GM21723 (cell line): ENCODE data around the gene SWSAP1.
"Not testable (repeated sequence)": the region's sequence is repeated elsewhere in the genome, so short reads cannot be mapped to it uniquely, and the experiment has no call there.

Source experiments
- ATAC-seq: cut with Tn5 transposase; IDR thresholded peaks from one replicate; pipeline ENCODE4 v1.9.1; 2021; ENCODE audit warnings: mild to moderate bottlenecking, moderate library complexity; ENCODE audit not compliant: unreplicated experiment

The SWSAP1 gene, protein sequence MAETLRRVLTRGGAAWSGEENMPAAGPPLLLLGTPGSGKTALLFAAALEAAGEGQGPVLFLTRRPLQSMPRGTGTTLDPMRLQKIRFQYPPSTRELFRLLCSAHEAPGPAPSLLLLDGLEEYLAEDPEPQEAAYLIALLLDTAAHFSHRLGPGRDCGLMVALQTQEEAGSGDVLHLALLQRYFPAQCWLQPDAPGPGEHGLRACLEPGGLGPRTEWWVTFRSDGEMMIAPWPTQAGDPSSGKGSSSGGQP

DNA sequence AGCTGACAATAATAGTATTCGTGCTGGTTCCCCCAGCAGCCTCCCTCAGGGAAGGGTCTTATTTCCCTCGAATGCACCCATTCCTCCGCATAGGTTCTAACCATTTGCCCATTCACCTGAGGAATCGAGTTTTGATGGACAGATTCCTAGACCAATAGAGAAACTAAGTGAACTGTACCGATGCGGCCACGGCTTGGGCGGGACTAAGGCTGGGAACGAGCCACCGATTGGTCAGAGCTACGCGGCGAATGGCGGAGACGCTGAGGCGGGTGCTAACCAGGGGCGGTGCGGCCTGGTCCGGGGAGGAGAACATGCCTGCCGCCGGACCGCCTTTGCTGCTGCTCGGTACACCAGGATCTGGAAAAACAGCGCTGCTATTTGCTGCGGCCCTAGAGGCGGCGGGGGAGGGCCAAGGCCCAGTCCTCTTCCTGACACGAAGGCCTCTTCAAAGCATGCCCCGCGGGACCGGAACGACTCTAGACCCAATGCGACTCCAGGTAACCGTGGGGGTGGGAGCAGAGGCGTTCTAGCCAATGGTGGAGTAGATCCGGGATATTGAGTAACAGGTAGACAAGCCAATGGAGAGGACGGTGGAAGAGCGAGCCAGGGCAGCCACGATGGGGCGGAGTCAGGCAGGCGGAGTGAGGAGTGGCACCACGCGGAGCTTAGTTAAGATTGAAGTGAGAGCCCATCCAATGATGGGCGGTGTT is at the start of gene SWSAP1:
Gene SWSAP1, plus strand, starts transcription at position 234 of the 710 bp plus-strand sequence. Its CDS starts 15 bp downstream, at position 249.
- ATAC-seq, result peak; percentile 84

- ATAC-seq, result no peak
These were observed 49.6 kb upstream of the SWSAP1 start for GRCh38 chr19:11324748-11325389.

DNA sequence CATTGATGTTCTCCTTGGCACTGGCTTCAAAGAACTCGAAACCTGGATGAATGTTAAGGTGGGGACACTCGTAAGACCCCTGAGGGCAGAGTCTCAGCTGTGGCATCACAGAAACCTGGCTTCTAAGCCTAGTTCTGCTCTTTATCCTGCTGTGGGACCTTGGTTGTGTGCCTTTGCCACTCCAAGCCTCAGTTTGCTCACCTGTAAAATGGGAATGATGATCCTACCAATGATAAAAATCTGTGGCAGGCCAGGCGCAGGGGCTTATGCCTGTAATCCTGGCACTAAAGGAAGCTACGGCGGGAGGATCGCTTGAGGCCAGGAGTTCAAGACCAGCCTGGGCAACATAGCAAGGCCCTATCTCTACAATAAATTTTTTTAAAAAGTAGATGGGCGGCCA is 48.9 kb upstream of the SWSAP1 start:
- ATAC-seq, result no peak

DNA sequence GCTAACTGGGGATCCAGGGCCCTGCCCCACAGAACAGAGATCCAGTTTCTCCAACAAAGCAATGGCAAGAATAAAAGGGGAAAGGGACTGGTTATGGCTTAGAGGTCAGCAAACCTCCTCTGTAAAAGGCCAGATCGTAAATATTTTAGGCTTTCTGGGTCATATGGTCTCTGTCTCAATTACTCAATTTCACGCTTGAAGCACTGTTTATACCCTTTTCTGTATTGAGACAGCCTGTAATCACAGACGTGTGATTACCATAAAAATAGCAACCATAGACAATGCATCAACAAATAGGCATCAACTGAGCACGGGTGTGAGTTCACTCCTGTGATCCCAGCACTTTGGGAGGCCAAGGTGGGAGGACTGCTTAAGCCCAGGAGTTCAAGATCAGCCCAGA is 44.3 kb upstream of the SWSAP1 start:
- no peak for ATAC-seq

- no peak for ATAC-seq
These were observed 43.0 kb upstream of the SWSAP1 start for GRCh38 chr19:11331502-11331901.

DNA sequence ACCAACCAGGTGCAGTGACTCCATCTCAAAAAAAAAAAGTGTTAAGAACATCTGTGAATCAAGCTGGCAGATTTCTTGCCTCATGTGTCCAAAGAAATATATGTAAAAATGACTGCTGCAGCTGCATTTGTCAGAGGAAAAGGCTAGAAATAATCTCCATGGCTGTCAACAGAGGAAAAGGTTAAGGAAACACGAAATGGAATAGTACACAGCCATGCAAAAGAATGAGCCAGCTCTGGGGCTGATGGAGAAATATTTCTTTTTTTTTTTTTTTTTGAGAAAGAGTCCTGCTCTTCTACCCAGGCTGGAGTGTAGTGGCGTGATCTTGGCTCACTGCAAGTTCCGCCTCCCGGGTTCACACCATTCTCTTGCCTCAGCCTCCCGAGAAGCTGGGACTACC is 41.6 kb upstream of the SWSAP1 start:
- ATAC-seq, result no peak

GRCh38 chr19:11333838-11334237 is 40.6 kb upstream of the SWSAP1 start:
- ATAC-seq, result not testable (repeated sequence)

DNA sequence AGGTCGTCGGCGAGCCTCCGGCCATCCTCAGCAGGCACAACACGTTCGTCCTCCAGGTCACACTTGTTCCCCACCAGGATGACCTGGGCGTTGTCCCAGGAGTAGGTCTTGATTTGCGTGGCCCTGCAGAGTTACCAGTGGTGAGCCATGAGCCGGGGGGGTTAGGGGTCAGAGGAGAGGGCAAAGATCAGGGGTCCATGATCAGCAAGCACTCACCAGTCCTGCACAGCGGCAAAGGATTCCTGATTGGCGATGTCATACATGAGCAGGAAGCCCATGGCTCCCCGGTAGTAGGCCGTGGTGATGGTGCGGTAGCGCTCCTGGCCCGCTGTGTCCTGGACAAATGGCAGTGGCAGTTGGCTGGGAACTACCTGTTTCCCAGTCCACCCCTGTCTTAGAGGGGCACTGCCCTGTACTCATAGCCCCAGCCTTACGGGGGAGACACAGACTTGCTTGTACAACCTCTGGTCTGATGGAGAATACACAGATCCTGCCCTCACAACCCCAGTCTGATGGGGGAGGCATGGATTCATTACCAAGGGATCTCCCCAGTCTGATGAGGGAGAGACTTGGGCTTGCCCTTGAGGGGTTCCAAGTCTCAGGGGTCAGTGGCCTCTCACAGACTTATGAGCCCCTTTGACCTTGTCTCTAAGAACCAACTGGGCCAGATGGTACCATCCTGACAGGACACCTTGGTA is 38.9 kb upstream of the SWSAP1 start:
- no peak for ATAC-seq

GRCh38 chr19:11337080-11337479 is 37.4 kb upstream of the SWSAP1 start:
- no peak for ATAC-seq

DNA sequence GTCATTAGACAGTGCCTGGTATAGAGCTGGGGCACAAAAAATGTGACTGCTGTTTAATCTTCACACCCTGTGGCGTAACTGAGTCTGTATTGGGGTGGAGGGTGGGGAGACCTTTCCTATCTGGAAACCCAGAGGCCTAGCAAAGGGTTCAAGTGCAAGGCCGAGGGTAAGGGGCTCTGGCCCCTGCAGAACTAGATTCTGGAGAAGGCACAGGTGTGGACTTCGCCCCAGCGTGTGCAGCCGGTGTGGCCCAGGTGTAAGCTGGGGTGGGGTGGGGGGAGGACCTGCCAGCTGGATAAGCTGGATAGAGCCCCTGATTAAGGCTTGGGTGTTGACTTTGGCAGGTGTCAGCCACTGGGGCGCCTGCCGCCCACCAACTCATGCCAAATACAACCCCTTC is 36.3 kb upstream of the SWSAP1 start:
- no peak for ATAC-seq

- ATAC-seq, result no peak
These were observed 35.8 kb upstream of the SWSAP1 start for GRCh38 chr19:11338569-11339253.

DNA sequence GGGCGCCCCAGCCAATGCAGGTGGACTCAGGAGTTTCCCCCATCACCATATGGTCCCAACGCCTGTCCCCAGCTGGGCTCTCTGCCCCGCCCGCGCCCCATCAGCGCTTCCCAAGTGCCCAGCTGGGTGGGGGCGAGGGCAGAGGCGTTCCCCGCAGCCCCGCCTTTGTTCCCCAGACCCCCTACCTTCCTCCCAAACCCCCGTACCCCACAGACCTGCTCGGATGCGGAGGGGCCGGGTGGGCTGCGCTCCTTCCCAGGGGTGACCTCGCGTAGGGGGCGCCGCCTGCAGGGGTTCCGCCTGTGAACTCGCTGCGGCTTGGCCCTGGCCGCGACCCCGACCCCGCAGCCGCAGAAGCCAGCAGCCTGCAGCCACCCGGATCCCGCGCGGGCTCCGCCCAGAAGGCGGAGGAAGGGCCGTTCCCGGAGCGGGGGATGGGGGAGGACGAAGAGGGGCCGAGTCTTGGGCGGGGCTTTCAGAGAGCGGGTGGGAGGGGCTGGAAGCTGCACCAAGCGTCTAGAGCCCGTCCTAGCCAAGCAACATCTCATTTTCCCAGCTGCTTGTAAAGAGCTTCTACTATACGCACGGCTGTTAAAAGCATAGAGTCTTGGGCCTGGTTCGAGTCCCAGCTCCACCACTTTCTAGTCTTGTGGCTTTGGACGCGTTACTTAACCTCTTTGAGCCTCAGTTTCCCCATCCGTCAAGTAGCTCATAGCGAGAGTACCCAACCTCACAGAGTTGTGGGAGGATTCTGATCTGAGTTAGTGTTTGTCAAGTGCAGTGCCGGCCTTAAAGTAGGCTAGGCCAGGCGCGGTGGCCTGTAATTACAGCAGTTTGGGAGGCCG is 35.0 kb upstream of the SWSAP1 start, which contains the start of gene RAB3D:
Gene RAB3D, minus strand, starts transcription at position 404 of the 845 bp plus-strand sequence. CDS start 2,258 bp downstream, outside the sequence.
- ATAC-seq, result no peak

- not testable (repeated sequence) for ATAC-seq
These were observed 34.4 kb upstream of the SWSAP1 start for GRCh38 chr19:11340099-11340467.

GRCh38 chr19:11342429-11342828 is 32.0 kb upstream of the SWSAP1 start:
- no peak for ATAC-seq

DNA sequence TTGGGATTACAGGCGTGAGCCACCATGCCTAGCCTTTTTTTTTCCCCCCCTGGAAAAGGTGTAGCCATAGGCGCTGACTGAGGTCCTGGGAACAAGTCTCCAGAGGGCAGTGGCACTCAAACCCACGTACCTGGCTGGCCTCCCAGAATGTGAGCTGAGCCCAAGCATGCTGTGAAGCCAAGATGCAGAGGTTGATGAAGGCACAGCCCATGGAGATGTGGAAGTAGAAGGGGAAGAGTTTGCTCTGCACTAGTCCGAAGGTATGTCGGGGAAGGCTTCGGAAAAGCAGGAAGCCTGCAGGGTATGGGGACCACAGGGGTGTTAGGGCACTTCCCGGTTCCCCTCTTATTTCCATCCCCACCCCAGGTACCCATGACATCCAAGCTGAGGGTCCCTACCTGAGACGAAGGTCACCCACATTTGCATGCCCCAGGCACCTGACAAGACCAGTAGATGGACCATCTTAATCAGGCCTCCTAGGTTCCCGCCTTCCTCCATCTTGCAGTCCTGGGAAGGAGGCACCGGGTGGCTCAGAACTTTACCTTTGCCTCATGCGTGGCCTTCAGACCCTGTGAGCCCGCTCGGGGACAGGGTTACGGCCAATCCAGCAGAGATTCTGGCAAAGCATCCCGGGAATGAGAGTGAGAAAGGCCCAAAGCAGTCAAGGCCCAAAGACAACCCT is 29.2 kb upstream of the SWSAP1 start:
- no peak for ATAC-seq

DNA sequence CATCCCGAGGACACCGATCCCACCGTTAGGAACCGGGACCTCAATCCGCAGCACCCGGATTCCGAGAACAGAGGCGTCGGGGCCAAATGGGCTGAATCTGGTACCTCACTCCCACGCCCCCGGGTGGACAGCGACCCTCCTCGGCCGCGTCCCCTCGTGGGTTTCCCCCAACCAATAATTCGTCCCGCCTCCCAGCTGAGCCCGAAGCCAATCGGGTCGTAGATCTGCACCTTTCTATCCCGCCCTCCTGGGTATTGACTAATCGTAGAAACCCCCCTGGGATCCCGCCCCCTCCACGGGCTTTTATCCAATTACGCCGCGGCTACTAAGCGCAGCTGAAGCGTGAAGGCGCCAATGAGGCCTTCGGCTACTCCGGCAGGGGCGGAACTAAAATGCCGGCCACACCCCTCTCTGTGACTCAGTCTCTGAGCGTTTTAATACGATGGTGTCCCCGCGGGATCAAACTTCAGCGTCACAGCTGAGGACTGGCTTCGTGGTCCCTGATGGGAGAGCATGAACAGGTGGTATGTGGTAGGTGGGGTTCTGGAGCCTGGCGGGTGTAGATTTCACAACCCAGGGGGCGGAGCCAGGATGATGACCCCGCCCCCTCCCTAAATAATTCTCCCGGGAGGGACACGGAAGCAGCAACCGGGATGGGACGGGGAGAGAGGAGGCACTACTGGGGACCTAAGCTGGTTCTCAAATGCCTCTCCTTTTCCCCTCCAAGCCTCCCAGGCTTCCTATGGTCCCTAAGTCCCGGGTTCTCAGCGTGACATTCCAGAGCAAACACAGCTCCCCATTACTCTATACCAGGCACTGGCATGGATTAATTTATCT is 28.1 kb upstream of the SWSAP1 start, which contains the start of the genes CCDC159 and TMEM205:
Gene CCDC159, plus strand, starts transcription at position 416 of the 837 bp plus-strand sequence. Its CDS starts 88 bp downstream, at position 504.
Gene TMEM205, minus strand, starts transcription at position 165 of the 837 bp plus-strand sequence. CDS start 649 bp downstream, outside the sequence.
- peak; percentile 80 for ATAC-seq

- ATAC-seq, result no peak
These were observed 26.9 kb upstream of the SWSAP1 start for GRCh38 chr19:11347546-11348039.

DNA sequence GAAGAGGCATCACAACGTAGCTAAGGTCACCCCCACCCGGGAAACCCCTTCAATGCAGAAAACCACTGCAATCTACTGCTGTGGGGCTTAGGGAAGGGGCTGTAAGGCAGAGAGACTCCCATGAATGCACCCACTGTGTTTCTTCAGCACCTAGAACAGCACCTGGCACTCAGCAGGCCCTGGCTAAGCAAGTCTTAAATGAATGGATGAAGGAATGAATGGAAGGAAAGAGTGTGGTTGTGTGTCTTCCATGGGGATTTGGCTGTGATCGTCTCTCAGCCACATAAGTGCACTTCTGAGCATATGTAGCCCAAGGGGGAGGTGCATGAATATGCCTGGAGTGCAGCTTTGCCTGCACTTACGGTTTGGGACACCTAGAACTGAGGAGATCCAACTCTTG is 25.3 kb upstream of the SWSAP1 start:
- ATAC-seq, result no peak
